22Rv1 (cell line): ENCODE data around the gene CRX.
"Not testable (repeated sequence)": the region's sequence is repeated elsewhere in the genome, so short reads cannot be mapped to it uniquely, and the experiment has no call there.

Experiments used
- CTCF ChIP-seq: fragments of 450-650 bp; IDR thresholded peaks from 2 replicates; pipeline ENCODE4 v1.5.1; 2017; ENCODE audit warnings: mild to moderate bottlenecking
- ZFX ChIP-seq: fragments of 450-650 bp; IDR thresholded peaks from 2 replicates; pipeline ENCODE4 v1.6.1; 2017; ENCODE audit warnings: antibody characterized with exemption, borderline replicate concordance

GRCh38 chr19:47789811-47790210 lies 31.9 kb upstream of the CRX start:
- not testable (repeated sequence) for TF ChIP-seq CTCF, ZFX
